ENCODE measurements around the gene CRIM1. TPM values are rescaled to one million over a fixed set of nuclear protein-coding genes. Genes with fewer than 3 reads are reported as not detected.

The CRIM1 gene
- total RNA-seq, 1 experiment from 2014 or later: 133 TPM

- no TSS peak for BruUV-seq (replicated peaks)
- TF ChIP-seq CTCF (conservative IDR thresholded peaks at IDR 0.05) (no peak), EZH2 (IDR thresholded peaks at IDR 0.05; ENCODE audit: low read depth) (no peak)
- Histone ChIP-seq H4K20me1 (ENCODE audit: insufficient read depth) (no peaks in the 10 kb centered on the region), H3F3A (ENCODE audit: insufficient read depth, low read depth) (peaks cover 7% of the 10 kb centered on the region), H3K9me2 (ENCODE audit: insufficient read depth) (no peaks in the 10 kb centered on the region), H3K79me2 (ENCODE audit: low read depth) (peaks cover 13% of the 10 kb centered on the region; the same call in 1 of the 2 replicates), H3K36me3 (ENCODE audit: low read depth) (0 out of 2 replicates have a peak, but pooled peaks cover 5% of the 10 kb centered on the region), H3K27me3 (ENCODE audit: insufficient read depth, low read depth) (no peaks in the 10 kb centered on the region), H3K4me3 (no peak overlapping the region), H3K9me3 (ENCODE audit: insufficient read depth, low read depth) (no peaks in the 10 kb centered on the region), H2AFZ (no peak overlapping the region), H3K4me2 (no peak overlapping the region), H3K27ac (no peak overlapping the region), H3K4me1 (replicated peaks; ENCODE audit: insufficient read depth) (peaks cover 22% of the 10 kb centered on the region)
- DNase-seq: no peak
- POLR2A ChIA-PET (ENCODE audit: unreplicated experiment): no interaction called here
- CTCF ChIA-PET: interaction anchor here (0.7 kb wide), 1 partner anchor 96 kb away, joined by 3 read pairs; no protein-coding TSS in a partner anchor
- intact Hi-C loops (cut with micrococcal nuclease; ENCODE audit: unreplicated experiment): no loop called here
These were observed 100.2 kb downstream of the CRIM1 start for GRCh38 chr2:36455788-36456187.

GRCh38 chr2:36456227-36457175 is 100.9 kb downstream of the CRIM1 start:
- Histone ChIP-seq H3K9me2 (ENCODE audit: insufficient read depth) (no peaks in the 10 kb centered on the region), H3K4me2 (no peak overlapping the region), H3F3A (ENCODE audit: insufficient read depth, low read depth) (peaks cover 14% of the 10 kb centered on the region), H3K27ac (no peak overlapping the region), H3K4me3 (no peak overlapping the region), H3K9me3 (ENCODE audit: insufficient read depth, low read depth) (no peaks in the 10 kb centered on the region), H3K36me3 (ENCODE audit: low read depth) (0 out of 2 replicates have a peak, but pooled peaks cover 1% of the 10 kb centered on the region), H4K20me1 (ENCODE audit: insufficient read depth) (no peaks in the 10 kb centered on the region), H3K79me2 (ENCODE audit: low read depth) (peaks cover 14% of the 10 kb centered on the region; the same call in 1 of the 2 replicates), H2AFZ (no peak overlapping the region), H3K27me3 (ENCODE audit: insufficient read depth, low read depth) (no peaks in the 10 kb centered on the region), H3K4me1 (replicated peaks; ENCODE audit: insufficient read depth) (peaks cover 29% of the 10 kb centered on the region)
- intact Hi-C loops (cut with micrococcal nuclease; ENCODE audit: unreplicated experiment): no loop called here
- no peak for DNase-seq
- ChIA-PET POLR2A (ENCODE audit: unreplicated experiment) (no interaction called here), CTCF (interaction anchor here (0.6 to 0.7 kb wide), 2 partner anchors 45 to 97 kb away, joined by 3 to 8 read pairs; no protein-coding TSS in a partner anchor)
- BruUV-seq (replicated peaks): no TSS peak
- TF ChIP-seq CTCF (conservative IDR thresholded peaks at IDR 0.05) (no peak), EZH2 (IDR thresholded peaks at IDR 0.05; ENCODE audit: low read depth) (no peak)

- no peak overlapping the region for H3K4me3 ChIP-seq
- DNase-seq: no peak
- TF ChIP-seq CTCF (conservative IDR thresholded peaks at IDR 0.05) (no peak), EZH2 (IDR thresholded peaks at IDR 0.05; ENCODE audit: low read depth) (no peak)
- H3K27me3 ChIP-seq (ENCODE audit: insufficient read depth, low read depth): no peaks in the 10 kb centered on the region
- peaks cover 40% of the 10 kb centered on the region for H3K4me1 ChIP-seq (replicated peaks; ENCODE audit: insufficient read depth)
- no peak overlapping the region for H2AFZ ChIP-seq
- intact Hi-C loops (cut with micrococcal nuclease; ENCODE audit: unreplicated experiment): no loop called here
- ChIA-PET POLR2A (ENCODE audit: unreplicated experiment) (no interaction called here), CTCF (no interaction called here)
- no peak overlapping the region for H3K27ac ChIP-seq
- H3K4me2 ChIP-seq: no peak overlapping the region
- H3K9me2 ChIP-seq (ENCODE audit: insufficient read depth): no peaks in the 10 kb centered on the region
- no TSS peak for BruUV-seq (replicated peaks)
- H3K79me2 ChIP-seq (ENCODE audit: low read depth): peaks cover 22% of the 10 kb centered on the region
- H3K36me3 ChIP-seq (ENCODE audit: low read depth): no peaks in the 10 kb centered on the region
- H4K20me1 ChIP-seq (ENCODE audit: insufficient read depth): no peaks in the 10 kb centered on the region
- no peaks in the 10 kb centered on the region for H3K9me3 ChIP-seq (ENCODE audit: insufficient read depth, low read depth)
- peaks cover 20% of the 10 kb centered on the region for H3F3A ChIP-seq (ENCODE audit: insufficient read depth, low read depth)
These were observed 102.5 kb downstream of the CRIM1 start for GRCh38 chr2:36458106-36458505.

Data from PC-9 (cell line).